HepG2 (cell line): ENCODE measurements around the gene ARHGAP12. TPM values are rescaled to one million over a fixed set of nuclear protein-coding genes. Genes with fewer than 3 reads are reported as not detected.

Experiments used
- ASH2L ChIP-seq: fragments of 300-600, 200-600 bp; sonication (generic); IDR thresholded peaks from 2 replicates; pipeline ENCODE4 v1.7.0; 2017; ENCODE audit warnings: low read depth, mild to moderate bottlenecking, moderate library complexity, mixed read lengths, low read length; ENCODE audit not compliant: insufficient read length
- CEBPB ChIP-seq: IDR thresholded peaks from 2 replicates; pipeline ENCODE4 v1.6.1; 2011; ENCODE audit warnings: low read depth, low read length, improper control_type of control experiment, borderline replicate concordance
- CEBPG ChIP-seq: IDR thresholded peaks from 2 replicates; pipeline ENCODE4 v1.6.1; 2016
- CENPX ChIP-seq: sonication (generic); formaldehyde crosslinking; IDR thresholded peaks from 2 replicates; pipeline ENCODE4 v1.9.0; 2021; ENCODE audit warnings: mild to moderate bottlenecking, missing genetic modification reagents, moderate library complexity
- CREB1 ChIP-seq, 2 experiments: fragments of 450-650 bp in 1 of 2; IDR thresholded peaks; 2 replicates each; pipeline ENCODE4 v1.6.1; 2016 to 2017; ENCODE audit warnings: control low read depth in 1 of 2, mild to moderate bottlenecking in 1 of 2, missing compliant biosample characterization in 1 of 2, missing genetic modification characterization in 1 of 2
- GATAD2A ChIP-seq: IDR thresholded peaks from 2 replicates; pipeline ENCODE4 v1.6.1; 2016
- GMEB2 ChIP-seq: IDR thresholded peaks from 2 replicates; pipeline ENCODE4 v1.6.1; 2016; ENCODE audit warnings: missing biosample characterization, missing genetic modification reagents, low read depth
- HNF4G ChIP-seq, 2 experiments: sonication (generic) in 1 of 2; formaldehyde crosslinking in 1 of 2; IDR thresholded peaks; 2 replicates each; pipeline versions ENCODE4 v1.4.0 to v1.6.1; 2011 to 2020; ENCODE audit warnings: borderline replicate concordance in 2 of 2, low read depth in 2 of 2, mild to moderate bottlenecking in 2 of 2, low read length in 1 of 2, missing genetic modification reagents in 1 of 2, moderate library complexity in 1 of 2
- ISL2 ChIP-seq: sonication (generic); formaldehyde crosslinking; IDR thresholded peaks from 2 replicates; pipeline ENCODE4 v1.5.0; 2020; ENCODE audit warnings: missing genetic modification reagents
- MIER3 ChIP-seq: IDR thresholded peaks from 2 replicates; pipeline ENCODE4 v1.6.1; 2016; ENCODE audit warnings: missing compliant biosample characterization, borderline replicate concordance
- MIXL1 ChIP-seq: IDR thresholded peaks from 2 replicates; pipeline ENCODE4 v1.6.1; 2016
- NKX3-1 ChIP-seq: sonication (generic); formaldehyde crosslinking; IDR thresholded peaks from 2 replicates; pipeline ENCODE4 v1.5.0; 2020; ENCODE audit warnings: missing genetic modification reagents
- SNAPC2 ChIP-seq: sonication (generic); formaldehyde crosslinking; IDR thresholded peaks from 2 replicates; pipeline ENCODE4 v1.8.1; 2022; ENCODE audit warnings: mild to moderate bottlenecking, missing genetic modification reagents
- SOX5 ChIP-seq: IDR thresholded peaks from 2 replicates; pipeline ENCODE4 v1.6.1; 2016; ENCODE audit warnings: borderline replicate concordance
- SP5 ChIP-seq: IDR thresholded peaks from 2 replicates; pipeline ENCODE4 v1.6.1; 2016; ENCODE audit warnings: low read depth, borderline replicate concordance
- XRCC5 ChIP-seq: fragments of 200-400 bp; formaldehyde crosslinking; optimal IDR thresholded peaks from 2 replicates; pipeline ENCODE3; 2017; ENCODE audit warnings: mild to moderate bottlenecking, low read length
- ZBTB33 ChIP-seq: sonication (generic); formaldehyde crosslinking; IDR thresholded peaks from 2 replicates; pipeline ENCODE4 v1.4.0; 2020; ENCODE audit warnings: missing genetic modification reagents
- ZBTB46 ChIP-seq: sonication (generic); formaldehyde crosslinking; IDR thresholded peaks from 2 replicates; pipeline ENCODE4 v1.4.0; 2020; ENCODE audit warnings: mild to moderate bottlenecking, missing genetic modification reagents, borderline replicate concordance
- ZFP1 ChIP-seq: IDR thresholded peaks from 2 replicates; pipeline ENCODE4 v1.6.1; 2016
- ZFP36L2 ChIP-seq: sonication (generic); formaldehyde crosslinking; IDR thresholded peaks from 2 replicates; pipeline ENCODE4 v1.4.0; 2020; ENCODE audit warnings: missing genetic modification reagents
- ZNF20 ChIP-seq: sonication (generic); formaldehyde crosslinking; IDR thresholded peaks from 2 replicates; pipeline ENCODE4 v1.4.0; 2020; ENCODE audit warnings: mild to moderate bottlenecking, moderate library complexity, missing genetic modification reagents
- ZNF510 ChIP-seq: sonication (generic); formaldehyde crosslinking; IDR thresholded peaks from 2 replicates; pipeline ENCODE4 v1.4.0; 2020; ENCODE audit warnings: low read depth, mild to moderate bottlenecking, missing genetic modification reagents
- ZNF7 ChIP-seq: IDR thresholded peaks from 2 replicates; pipeline ENCODE4 v1.6.1; 2016; ENCODE audit warnings: missing biosample characterization, missing genetic modification reagents
- ZSCAN29 ChIP-seq: sonication (generic); formaldehyde crosslinking; conservative IDR thresholded peaks from 2 replicates; pipeline ENCODE4 v1.4.0; 2020; ENCODE audit warnings: mild to moderate bottlenecking, missing genetic modification reagents
- polyA plus RNA-seq, 8 experiments: library from polyadenylated mRNA; depleted of rRNA in 3 of 8; stranded (reverse) in 7 of 8; unstranded in 1 of 8; fragments of >200 nt; fragmentation: Illumina TruSeq in 4 of 8; extraction: Trizol in 4 of 8; gene quantifications; 2 replicates each; pipeline versions ENCODE4 v1.2.1 to v1.2.3, GENCODE V29; 2011 to 2016; ENCODE audit warnings: low read depth in 4 of 8, missing spikeins in 1 of 8, mixed read lengths in 1 of 8; ENCODE audit not compliant: insufficient read depth in 1 of 8
- total RNA-seq, 5 experiments: library from RNA; depleted of rRNA; stranded (reverse); fragments of >200 nt; fragmentation: Illumina TruSeq; extraction: Trizol; gene quantifications; 2 replicates each; pipeline ENCODE4 v1.2.3, GENCODE V29; 2016; ENCODE audit warnings: low read depth in 1 of 5
- TF ChIP-seq, protein P1 (sequence below): sonication (generic); formaldehyde crosslinking; IDR thresholded peaks from 2 replicates; pipeline ENCODE4 v1.4.0; 2020; ENCODE audit warnings: missing genetic modification reagents

The ARHGAP12 gene
- total and polyA plus RNA-seq, 2 of the 13 experiments (the other 11 are each of a cell fraction or from before 2014, with no cell fraction given) = 25.0 to 54.6 TPM

GRCh38 chr10:31942892-31943291 is 14.3 kb upstream of the ARHGAP12 start (continued):
- no peak for TF ChIP-seq SNAPC2 (CRISPR knock-in tag)
- TF ChIP-seq, protein P1, sequence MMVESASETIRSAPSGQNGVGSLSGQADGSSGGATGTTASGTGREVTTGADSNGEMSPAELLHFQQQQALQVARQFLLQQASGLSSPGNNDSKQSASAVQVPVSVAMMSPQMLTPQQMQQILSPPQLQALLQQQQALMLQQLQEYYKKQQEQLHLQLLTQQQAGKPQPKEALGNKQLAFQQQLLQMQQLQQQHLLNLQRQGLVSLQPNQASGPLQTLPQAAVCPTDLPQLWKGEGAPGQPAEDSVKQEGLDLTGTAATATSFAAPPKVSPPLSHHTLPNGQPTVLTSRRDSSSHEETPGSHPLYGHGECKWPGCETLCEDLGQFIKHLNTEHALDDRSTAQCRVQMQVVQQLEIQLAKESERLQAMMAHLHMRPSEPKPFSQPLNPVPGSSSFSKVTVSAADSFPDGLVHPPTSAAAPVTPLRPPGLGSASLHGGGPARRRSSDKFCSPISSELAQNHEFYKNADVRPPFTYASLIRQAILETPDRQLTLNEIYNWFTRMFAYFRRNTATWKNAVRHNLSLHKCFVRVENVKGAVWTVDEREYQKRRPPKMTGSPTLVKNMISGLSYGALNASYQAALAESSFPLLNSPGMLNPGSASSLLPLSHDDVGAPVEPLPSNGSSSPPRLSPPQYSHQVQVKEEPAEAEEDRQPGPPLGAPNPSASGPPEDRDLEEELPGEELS (CRISPR knock-in tag) = peak; percentile 66
- TF ChIP-seq CEBPG (CRISPR knock-in tag) = peak; percentile 74
- 0 out of 2 replicates have a peak, but pooled peaks have one; percentile 30 for TF ChIP-seq ZSCAN29 (CRISPR knock-in tag)
- 0 out of 2 replicates have a peak, but pooled peaks have one; percentile 38 for TF ChIP-seq MIXL1 (CRISPR knock-in tag)
- peak; percentile 85 for TF ChIP-seq HNF4G (IDR thresholded peaks at IDR 0.05; ENCODE audit: borderline replicate concordance, low read depth, low read length)
- no peak for TF ChIP-seq HNF4G (CRISPR knock-in tag; IDR thresholded peaks at IDR 0.05; ENCODE audit: borderline replicate concordance, low read depth)
- TF ChIP-seq GMEB2 (CRISPR knock-in tag) = no peak
- TF ChIP-seq NKX3-1 (CRISPR knock-in tag) = no peak
- no peak for TF ChIP-seq ZBTB33 (CRISPR knock-in tag)
- TF ChIP-seq CREB1 (IDR thresholded peaks at IDR 0.05) = no peak
- TF ChIP-seq CREB1 (CRISPR knock-in tag; IDR thresholded peaks at IDR 0.05) = peak; percentile 33; the same call in 1 of the 2 replicates
- TF ChIP-seq CENPX (CRISPR knock-in tag) = no peak
- TF ChIP-seq ZNF7 (CRISPR knock-in tag) = no peak
- TF ChIP-seq SP5 (CRISPR knock-in tag) = no peak
- TF ChIP-seq ZNF510 (CRISPR knock-in tag) = no peak
- TF ChIP-seq ZFP1 (CRISPR knock-in tag) = no peak
- TF ChIP-seq ISL2 (CRISPR knock-in tag) = peak; percentile 46; the same call in 1 of the 2 replicates
- no peak for TF ChIP-seq ZFP36L2 (CRISPR knock-in tag)
- no peak for TF ChIP-seq ZNF20 (CRISPR knock-in tag)
- peak; percentile 73; the same call in 1 of the 2 replicates for TF ChIP-seq GATAD2A (CRISPR knock-in tag)
- no peak for TF ChIP-seq MIER3 (CRISPR knock-in tag)
- TF ChIP-seq CEBPB = 0 out of 2 replicates have a peak, but pooled peaks have one; percentile 21
- TF ChIP-seq ZBTB46 (CRISPR knock-in tag) = no peak
- peak; percentile 54 for TF ChIP-seq ASH2L
- peak; percentile 17; the same call in 1 of the 2 replicates for TF ChIP-seq SOX5 (CRISPR knock-in tag)
- TF ChIP-seq XRCC5 = no peak
